ENCODE measurements around the gene LUZP1.

LUZP1 gene

GRCh38 chr1:23188434-23188884, 19.8 kb upstream of the LUZP1 start:
- no peak for DNase-seq

DNA sequence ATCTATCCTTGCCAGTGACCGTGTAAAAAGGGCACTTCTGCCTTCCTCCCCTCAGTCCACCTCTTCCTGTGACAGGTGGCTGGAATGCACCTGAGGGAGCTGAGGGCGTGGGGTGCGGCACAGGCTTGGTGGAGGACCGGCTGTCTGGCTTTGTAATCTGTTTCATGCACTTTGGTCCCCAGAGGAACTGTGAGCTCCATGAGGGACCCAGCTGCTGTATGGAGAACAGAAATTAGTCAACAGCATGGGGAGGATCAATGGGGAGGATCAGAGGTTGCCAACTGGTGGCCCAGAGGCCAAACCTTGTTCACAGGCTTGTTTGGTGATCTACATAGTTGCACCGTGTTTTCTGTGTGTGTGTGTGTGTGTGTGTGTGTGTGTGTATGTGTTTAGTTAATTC, 19.0 kb upstream of the LUZP1 start:
- DNase-seq: no peak

DNA sequence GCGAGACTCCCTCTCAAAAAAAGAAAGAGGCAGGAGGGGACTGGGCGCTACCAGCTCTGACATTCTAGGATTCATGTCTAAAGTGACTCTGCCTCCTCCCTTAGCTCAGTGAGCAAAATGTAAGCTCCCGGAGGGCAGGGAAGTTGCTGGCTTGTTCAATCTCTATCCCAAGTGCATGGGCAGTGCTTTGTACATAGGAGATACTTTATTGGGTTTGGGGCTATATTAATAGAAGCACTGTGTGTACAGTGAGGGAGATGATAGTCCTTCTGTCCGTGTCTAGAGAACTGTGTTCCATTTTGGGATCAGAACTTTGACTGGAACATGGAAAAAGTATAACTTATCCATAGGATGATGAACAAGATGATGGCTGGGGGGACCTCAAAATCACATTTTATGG, 16.7 kb upstream of the LUZP1 start:
- DNase-seq: no peak

DNA sequence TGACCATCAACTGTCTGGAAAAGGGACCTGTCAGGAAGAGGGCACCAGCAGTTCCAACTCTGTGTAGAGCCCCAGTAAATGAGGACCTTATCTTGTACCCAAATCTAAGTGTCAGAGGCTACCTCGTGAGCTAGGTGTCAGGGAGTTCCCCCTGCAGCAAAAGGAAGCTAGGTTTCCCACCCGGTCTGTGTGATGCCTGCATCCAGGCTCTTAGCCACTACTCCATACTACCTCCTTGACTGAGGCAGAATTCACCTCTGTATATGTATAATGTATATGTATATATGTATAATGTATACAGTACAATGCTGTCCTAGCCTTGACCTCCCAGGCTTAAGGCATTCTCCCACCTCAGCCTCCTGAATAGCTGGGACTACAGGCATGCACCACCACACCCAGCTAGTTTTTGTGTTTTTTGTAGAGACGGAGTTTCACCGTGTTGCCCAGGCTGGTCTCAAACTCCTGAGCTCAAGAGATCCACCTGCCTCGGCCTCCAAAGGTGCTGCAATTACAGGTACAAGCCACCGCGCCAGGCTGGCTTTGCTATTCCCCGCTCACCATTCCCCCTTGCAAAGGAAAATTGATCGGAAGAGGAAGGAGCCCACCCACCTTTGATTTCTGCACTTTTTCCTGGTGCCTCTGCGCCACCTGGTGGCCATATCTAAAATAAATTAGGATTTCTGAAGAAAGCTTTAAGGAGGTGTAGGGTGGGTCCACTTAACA, 15.7 kb upstream of the LUZP1 start:
- no peak for DNase-seq

GRCh38 chr1:23179862-23180261, 11.2 kb upstream of the LUZP1 start:
- DNase-seq: no peak

- no peak for DNase-seq
These were observed 10.3 kb upstream of the LUZP1 start for GRCh38 chr1:23178950-23179349.

DNA sequence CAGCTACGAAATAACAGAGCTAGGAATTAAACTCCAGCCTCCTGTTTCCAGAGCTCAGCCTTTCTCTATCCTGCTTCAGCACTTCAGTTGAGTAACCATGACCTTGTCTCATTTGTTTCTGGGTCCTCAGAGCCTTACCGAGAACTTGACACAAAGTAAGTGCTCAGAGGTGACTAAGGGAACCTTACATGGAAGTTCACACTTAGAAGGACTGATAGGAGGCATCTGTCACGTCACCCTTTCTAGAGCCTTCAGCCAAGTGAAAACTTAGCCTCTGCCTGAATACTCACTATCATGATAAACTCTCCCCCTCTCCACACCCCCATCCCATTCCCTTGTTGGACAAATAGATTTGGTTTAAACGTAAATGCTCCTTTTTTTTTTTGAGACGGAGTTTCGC, 9.8 kb upstream of the LUZP1 start:
- no peak for DNase-seq

GRCh38 chr1:23177438-23178380, 9.1 kb upstream of the LUZP1 start:
- DNase-seq: peak; percentile 42

GRCh38 chr1:23177031-23177430, 8.4 kb upstream of the LUZP1 start:
- DNase-seq: no peak

GRCh38 chr1:23174426-23175110, 5.9 kb upstream of the LUZP1 start:
- DNase-seq: no peak

DNA sequence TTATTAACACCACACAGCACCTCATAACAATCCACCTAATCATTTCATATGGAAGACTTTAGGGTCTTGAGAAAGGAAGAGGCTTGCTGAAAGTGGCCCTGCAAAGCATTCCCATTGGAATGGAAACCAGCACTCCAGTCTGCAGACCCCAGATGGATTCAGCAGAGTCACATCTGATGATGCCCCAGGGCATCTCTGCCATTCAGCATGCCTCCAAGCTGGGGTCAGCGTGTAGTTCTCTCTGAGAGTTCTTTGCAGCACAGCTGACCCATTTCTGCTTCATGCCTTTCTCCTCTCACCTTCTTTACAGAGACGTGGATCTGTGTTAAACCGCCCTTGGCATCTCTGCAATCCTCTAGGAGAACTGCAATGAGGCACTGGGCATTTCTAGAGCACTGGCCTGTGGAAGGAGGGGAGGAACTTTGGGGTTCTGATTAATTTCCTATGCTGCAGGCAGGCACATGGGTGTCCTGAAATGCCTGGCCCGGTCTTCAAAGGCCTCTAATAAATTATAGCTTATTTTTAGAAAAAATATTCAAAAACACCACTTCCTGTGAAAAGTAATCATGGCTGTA, 2.6 kb upstream of the LUZP1 start:
- no peak for DNase-seq

GRCh38 chr1:23169727-23170335, 1.2 kb upstream of the LUZP1 start:
- DNase-seq: no peak

- no peak for DNase-seq
These were observed 529 bp upstream of the LUZP1 start for GRCh38 chr1:23169195-23169575.

DNA sequence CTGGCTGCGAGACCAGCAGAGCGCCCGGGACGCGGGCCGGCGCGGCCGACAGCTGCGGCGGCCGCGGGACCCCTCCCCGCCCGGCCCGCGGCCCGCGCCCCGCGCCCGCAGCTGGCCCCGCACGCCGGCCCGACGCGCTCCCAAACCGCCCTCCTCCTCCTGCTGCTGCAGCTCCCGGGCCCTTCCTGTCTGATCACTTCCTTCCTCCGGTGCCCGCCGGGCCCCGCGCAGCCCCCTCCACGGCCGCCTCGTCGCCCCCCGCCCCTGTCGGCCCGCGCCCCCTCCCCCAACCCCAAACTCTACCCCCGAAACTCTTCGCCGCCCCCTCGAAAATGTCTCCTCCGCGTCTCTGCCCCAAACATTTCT, 594 bp downstream of the LUZP1 start:
- DNase-seq: no peak

- DNase-seq: no peak
These were observed 1.1 kb downstream of the LUZP1 start for GRCh38 chr1:23167353-23168078.

GRCh38 chr1:23166854-23167253, 1.8 kb downstream of the LUZP1 start:
- DNase-seq: no peak

- DNase-seq: no peak
These were observed 5.3 kb downstream of the LUZP1 start for GRCh38 chr1:23163395-23163794.

GRCh38 chr1:23159963-23160877, 8.4 kb downstream of the LUZP1 start:
- DNase-seq: no peak

- no peak for DNase-seq
These were observed 11.7 kb downstream of the LUZP1 start for GRCh38 chr1:23156940-23157339.

- no peak for DNase-seq
These were observed 15.5 kb downstream of the LUZP1 start for GRCh38 chr1:23152966-23153684.

Measured in amniotic stem cell (primary cell).